Measurements from ENCODE around the gene WWTR1. TPM values are rescaled to one million over a fixed set of nuclear protein-coding genes. Genes with fewer than 3 reads are reported as not detected.

Gene WWTR1
- total RNA-seq, 1 experiment from 2014 or later = 25.5 TPM

GRCh38 chr3:149612456-149612855, 45.4 kb downstream of the WWTR1 start:
- no peak for ATAC-seq
- peaks cover 27% of the 10 kb centered on the region for H3K4me1 Mint-ChIP-seq
- CTCF ChIA-PET = interaction anchor here (0.6 kb wide), 1 partner anchor 159 kb away, joined by 6 read pairs; no protein-coding TSS in a partner anchor

More at GRCh38 chr3:149612456-149612855, 45.4 kb downstream of the WWTR1 start:
- Mint-ChIP-seq H3K27me3 (ENCODE audit: low read depth) (no peaks in the 10 kb centered on the region), H3K27ac (no peak overlapping the region), H3K4me3 (no peak overlapping the region), H3K9me3 (no peaks in the 10 kb centered on the region), H3K36me3 (no peaks in the 10 kb centered on the region)
- no peak for TF ChIP-seq SMAD4 (CRISPR knock-in tag; IDR thresholded peaks at IDR 0.05)
- TF ChIP-seq CREB1 (CRISPR knock-in tag; IDR thresholded peaks at IDR 0.05) = no peak
- no peak for TF ChIP-seq RELA (CRISPR knock-in tag; IDR thresholded peaks at IDR 0.05; ENCODE audit: borderline replicate concordance)
- TF ChIP-seq, protein P1, sequence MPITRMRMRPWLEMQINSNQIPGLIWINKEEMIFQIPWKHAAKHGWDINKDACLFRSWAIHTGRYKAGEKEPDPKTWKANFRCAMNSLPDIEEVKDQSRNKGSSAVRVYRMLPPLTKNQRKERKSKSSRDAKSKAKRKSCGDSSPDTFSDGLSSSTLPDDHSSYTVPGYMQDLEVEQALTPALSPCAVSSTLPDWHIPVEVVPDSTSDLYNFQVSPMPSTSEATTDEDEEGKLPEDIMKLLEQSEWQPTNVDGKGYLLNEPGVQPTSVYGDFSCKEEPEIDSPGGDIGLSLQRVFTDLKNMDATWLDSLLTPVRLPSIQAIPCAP (CRISPR knock-in tag; IDR thresholded peaks at IDR 0.05) = no peak
- TF ChIP-seq USF1 (CRISPR knock-in tag; IDR thresholded peaks at IDR 0.05) = no peak
- no peak for TF ChIP-seq HMGA2 (CRISPR knock-in tag; IDR thresholded peaks at IDR 0.05)
- no peak for TF ChIP-seq HMGXB4 (CRISPR knock-in tag; IDR thresholded peaks at IDR 0.05)
- TF ChIP-seq, protein P2, sequence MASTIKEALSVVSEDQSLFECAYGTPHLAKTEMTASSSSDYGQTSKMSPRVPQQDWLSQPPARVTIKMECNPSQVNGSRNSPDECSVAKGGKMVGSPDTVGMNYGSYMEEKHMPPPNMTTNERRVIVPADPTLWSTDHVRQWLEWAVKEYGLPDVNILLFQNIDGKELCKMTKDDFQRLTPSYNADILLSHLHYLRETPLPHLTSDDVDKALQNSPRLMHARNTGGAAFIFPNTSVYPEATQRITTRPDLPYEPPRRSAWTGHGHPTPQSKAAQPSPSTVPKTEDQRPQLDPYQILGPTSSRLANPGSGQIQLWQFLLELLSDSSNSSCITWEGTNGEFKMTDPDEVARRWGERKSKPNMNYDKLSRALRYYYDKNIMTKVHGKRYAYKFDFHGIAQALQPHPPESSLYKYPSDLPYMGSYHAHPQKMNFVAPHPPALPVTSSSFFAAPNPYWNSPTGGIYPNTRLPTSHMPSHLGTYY (CRISPR knock-in tag; IDR thresholded peaks at IDR 0.05) = no peak
- no peak for TF ChIP-seq TEAD1 (CRISPR knock-in tag; IDR thresholded peaks at IDR 0.05)
- TF ChIP-seq GABPB1 (CRISPR knock-in tag; IDR thresholded peaks at IDR 0.05) = no peak
- no peak for TF ChIP-seq ATF1 (CRISPR knock-in tag; IDR thresholded peaks at IDR 0.05)
- TF ChIP-seq ZSCAN18 (CRISPR knock-in tag; IDR thresholded peaks at IDR 0.05) = no peak
- TF ChIP-seq, protein P3, sequence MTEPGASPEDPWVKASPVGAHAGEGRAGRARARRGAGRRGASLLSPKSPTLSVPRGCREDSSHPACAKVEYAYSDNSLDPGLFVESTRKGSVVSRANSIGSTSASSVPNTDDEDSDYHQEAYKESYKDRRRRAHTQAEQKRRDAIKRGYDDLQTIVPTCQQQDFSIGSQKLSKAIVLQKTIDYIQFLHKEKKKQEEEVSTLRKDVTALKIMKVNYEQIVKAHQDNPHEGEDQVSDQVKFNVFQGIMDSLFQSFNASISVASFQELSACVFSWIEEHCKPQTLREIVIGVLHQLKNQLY (CRISPR knock-in tag; IDR thresholded peaks at IDR 0.05) = no peak
- TF ChIP-seq, protein P4, sequence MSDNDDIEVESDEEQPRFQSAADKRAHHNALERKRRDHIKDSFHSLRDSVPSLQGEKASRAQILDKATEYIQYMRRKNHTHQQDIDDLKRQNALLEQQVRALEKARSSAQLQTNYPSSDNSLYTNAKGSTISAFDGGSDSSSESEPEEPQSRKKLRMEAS (CRISPR knock-in tag; IDR thresholded peaks at IDR 0.05) = no peak
- no peak for TF ChIP-seq GRHL2 (CRISPR knock-in tag; IDR thresholded peaks at IDR 0.05; ENCODE audit: insufficient replicate concordance, severe bottlenecking)
- no peak for TF ChIP-seq NFYB (CRISPR knock-in tag; conservative IDR thresholded peaks at IDR 0.05; ENCODE audit: low read depth)
- no peak for TF ChIP-seq ZNF232 (CRISPR knock-in tag; IDR thresholded peaks at IDR 0.05)
- TF ChIP-seq, protein P5, sequence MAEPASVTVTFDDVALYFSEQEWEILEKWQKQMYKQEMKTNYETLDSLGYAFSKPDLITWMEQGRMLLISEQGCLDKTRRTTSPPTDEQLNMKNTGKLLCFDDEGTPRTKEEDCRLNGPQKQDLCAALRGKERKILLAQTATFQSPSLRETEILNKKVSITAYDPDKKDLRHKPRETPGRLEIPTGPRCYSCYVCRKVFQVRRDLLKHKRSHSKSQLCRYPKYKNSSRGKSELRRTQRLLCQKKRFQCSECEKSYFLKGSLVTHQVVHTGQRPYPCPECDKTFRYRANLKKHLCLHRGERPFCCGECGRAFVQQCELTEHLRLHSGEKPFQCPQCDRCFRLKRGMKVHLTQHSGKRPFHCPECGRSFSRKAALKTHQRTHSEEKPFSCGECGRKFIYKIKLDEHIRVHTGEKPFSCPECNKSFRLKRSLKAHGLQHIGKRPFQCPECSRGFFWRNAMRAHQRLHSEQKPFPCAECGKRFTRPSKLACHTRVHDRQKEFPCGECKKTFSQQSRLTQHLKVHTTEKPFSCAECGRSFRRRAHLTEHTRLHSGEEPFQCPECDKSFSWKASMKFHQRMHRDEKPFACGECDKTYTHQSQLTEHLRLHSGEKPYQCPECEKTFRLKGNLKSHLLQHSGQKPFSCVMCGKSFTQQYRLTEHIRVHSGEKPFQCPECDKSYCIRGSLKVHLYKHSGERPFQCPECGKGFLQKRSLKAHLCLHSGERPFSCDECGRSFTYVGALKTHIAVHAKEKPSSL (CRISPR knock-in tag; conservative IDR thresholded peaks at IDR 0.05) = no peak
- no peak for TF ChIP-seq ZNF396 (CRISPR knock-in tag; IDR thresholded peaks at IDR 0.05; ENCODE audit: borderline replicate concordance)
- POLR2A ChIA-PET = no interaction called here
- DNase-seq (ENCODE audit: low spot score) = no peak

All from WTC11 (cell line).